TTC549 (cell line): ENCODE data around the gene MYO1F.
"Not testable (repeated sequence)": the region's sequence is repeated elsewhere in the genome, so short reads cannot be mapped to it uniquely, and the experiment has no call there.

ENCODE experiments used
- FAIRE-seq: peaks from 2 replicates; lab custom pipeline; 2012; peaks lifted over from hg19 to GRCh38; lab: Jason Lieb, UNC

MYO1F gene

DNA sequence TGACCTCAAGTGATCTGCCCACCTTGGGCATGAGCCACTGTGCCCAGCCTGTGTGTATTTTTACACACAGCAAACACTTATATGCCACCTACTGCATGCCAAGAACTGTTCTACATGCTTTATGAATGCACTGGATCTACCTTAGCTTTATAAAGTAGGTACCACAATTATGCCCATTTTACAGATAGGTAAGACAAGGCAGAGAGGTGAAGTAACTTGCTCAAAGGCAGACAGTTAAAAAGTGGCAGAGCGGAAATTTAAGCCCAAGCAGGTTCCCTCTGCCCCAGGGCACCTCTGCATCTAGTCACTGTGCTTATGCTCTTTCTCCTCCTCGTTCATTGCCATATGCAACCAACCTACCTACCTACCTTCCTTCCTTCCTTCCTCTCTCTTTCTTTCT lies 22.8 kb upstream of the MYO1F start:
- FAIRE-seq: no peak

DNA sequence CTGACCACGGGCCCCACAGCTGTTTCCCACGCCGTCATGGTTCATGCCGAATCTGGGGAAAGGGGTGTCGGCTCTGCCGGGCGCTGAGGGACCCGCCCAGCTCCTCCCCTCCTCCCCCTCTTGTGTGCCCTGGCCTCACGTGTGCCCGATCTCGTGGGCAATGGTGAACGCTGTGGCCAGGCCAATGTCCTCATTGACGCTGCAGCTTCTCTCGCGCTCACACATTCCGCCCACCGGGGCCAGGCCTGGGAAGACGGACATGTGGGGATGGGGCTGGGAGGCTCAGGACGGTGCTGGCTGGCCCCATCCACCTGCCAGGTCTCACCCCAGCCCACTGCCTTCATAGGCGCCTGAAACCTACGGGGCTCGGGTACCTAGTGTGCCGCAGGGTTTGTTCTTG lies 18.9 kb upstream of the MYO1F start:
- FAIRE-seq: no peak

DNA sequence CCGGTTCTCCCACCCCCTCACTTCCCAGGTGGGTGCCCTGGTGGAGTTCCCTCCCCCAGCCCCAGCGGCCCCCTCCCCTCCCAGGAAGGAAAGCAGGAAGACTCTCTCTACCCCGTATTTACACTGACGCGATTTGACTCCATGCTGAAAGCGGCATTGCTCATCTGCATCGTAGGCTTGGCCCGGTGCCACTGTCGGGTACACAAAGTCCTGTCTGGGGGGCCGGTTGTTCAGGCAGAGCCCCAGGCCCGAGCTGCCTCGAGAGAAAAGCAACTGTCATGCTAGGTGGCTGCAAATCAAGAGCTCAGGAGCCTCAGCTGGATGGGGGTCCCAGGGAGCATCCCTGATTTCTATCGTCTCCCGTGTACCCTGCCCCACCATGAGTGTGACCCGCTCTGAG lies 18.4 kb upstream of the MYO1F start:
- no peak for FAIRE-seq

DNA sequence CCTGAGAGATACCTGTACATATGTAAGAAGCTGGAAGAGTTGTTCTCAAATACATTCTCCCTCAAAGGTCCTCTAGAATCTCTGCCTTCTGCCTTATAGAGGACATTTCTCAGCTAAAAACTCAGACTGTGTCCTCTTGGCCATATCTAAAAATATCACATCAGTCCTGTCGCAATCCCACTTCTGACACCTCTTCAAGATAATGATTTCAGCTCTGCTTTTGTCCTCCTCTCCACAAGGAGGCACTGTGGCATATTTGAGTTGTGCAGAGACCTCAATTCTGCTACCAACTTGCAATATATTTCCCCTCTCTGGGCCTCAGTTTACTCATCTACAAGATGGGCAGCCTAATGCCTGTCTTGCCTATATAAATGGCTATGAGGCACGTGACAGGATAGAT lies 16.7 kb upstream of the MYO1F start:
- no peak for FAIRE-seq

DNA sequence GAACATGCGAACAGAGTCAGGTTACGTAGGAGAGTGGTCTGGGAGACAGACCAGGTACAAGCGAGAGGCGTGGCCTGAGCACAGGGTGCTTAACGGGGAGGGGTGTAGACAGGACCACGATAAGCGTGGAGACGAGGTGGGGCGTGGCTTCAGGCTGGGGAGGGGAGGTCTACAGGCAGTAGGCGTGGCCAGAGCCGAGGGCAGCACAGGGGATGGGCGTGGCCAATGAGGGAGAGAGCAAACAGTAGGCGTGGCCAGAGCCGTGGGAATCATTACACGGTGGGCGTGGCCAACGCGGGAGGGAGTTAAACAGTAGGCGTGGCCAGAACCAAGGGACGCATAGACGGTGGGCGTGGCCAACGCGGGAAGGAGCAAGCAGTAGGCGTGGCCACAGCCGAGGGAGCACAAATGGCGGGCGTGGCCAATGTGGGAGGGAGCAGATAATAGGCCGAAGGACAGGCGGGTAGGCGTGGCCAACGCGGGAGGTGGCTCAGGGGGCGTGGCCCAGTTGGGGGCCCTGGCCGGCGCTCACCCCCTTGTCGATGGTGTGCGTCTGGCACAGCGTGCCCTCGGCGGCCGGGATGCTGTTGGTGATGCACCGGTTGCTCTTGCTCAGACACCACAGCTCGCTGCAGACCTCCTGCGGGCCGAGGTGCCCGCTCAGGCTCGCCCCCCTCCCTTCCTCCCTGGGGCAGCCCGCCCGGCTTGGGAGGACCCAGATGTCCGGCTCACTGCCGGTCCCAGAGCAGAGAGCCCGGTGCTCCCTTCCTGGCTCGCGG lies 15.2 kb upstream of the MYO1F start:
- FAIRE-seq: no peak

DNA sequence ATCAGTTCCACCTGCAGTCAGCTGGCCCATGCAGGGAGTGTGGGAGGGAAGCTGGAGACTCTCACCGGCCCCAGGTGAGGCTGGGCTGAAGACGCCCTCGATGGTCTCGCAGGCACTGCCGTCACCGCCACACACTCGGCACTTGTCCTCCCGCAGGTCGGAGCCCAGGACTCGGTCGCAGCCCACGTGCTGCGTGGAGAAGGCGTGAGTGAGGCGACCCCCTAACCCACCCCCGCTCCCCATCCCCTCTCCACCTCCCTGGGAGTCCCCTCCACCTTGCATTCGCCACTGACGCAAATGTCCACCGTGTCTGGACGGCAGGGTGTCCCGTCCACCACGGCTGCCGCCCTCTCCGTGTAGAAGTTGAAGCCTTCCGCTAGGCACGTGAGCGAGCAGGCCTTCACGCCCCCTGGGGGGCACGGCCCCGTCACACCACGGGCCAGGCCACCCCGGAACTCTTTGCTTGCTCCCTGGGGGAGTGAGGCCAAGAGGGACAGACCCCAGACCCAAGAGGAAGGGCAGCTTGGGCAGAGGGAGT lies 12.0 kb upstream of the MYO1F start:
- no peak for FAIRE-seq

DNA sequence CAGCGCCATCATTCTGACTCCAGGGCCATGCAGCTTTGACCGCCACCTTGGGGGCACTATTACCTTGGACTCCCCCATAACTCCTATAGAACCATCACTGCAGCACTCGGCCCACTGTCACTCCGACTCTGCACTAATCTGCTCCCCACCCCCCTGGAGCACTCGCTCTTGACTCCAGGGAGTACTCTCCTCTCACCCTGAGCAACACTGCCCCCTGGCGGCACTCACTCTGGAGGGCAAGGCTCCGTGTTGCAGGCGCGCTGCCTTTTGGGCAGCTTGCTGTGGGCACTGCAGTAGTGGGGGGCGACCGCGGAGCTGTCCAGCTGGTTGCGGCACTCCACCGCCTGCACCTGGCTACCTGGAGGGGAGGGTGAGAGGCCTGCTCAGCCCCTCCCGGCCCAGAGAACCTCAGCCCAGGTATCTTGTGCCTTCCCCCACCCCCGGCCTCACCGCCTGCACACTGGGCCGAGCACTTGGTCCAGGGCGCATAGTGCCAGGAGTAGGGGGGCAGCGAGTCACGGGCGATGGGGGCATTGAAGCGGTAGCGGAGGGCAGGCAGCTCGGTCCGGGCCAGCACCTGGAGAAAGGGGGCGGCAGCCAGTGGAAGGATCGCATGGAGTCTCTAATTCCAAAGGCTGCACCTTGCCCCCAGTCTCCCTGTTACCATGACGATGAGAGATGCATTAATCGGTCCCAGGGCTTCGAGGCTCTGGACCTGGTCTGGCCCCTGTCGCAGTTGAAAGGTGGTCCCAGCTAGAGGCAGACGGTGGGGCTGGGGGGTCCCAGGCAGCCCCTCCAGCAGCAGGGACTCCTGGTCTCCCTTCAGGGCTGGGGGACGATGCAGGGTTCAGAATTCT lies 8.9 kb upstream of the MYO1F start:
- FAIRE-seq: no peak

DNA sequence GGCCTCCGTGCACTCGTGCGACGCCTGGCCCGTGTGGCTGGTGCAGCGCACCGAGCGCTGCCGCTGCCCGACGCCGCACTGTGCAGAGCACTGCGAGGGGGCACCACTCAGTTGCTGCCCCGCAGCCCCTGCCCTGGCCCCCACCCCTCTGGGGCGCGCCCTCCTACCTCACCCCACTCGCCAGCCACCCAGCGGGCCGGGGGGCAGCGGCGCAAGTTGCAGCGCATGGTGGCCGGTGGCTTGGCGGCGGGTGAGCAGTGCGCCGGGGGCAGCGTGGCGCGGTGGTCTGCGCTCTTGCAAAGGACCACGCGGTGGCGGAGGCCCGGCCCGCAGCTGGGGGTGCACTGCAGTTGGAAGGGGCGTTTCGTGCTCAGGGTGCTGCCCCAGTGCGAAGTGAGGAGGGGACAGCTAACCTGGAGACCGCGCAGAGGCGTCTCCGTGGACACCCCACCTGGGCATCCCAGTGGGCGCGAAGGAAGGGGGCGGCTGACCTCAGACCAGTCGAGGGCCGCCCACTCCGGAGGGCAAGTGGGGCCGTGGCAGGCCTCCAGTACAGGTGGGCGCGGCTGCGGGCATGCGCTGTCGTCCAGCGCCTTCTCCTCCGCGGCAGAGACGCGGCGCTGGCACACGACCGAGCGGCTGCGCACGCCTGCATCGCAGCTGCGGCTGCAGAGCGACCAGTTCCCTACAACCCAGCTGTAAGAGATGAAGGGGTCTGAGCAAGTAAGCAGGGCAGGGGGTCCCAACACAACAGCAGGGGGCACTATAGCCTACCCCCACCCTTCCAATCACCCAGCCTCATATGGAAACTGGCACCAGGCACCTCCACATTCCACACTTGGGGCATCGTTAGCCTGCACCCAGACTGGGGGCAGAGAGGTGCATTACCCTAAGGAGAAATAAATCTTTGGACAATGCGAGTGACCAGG lies 8.0 kb upstream of the MYO1F start:
- FAIRE-seq: no peak

DNA sequence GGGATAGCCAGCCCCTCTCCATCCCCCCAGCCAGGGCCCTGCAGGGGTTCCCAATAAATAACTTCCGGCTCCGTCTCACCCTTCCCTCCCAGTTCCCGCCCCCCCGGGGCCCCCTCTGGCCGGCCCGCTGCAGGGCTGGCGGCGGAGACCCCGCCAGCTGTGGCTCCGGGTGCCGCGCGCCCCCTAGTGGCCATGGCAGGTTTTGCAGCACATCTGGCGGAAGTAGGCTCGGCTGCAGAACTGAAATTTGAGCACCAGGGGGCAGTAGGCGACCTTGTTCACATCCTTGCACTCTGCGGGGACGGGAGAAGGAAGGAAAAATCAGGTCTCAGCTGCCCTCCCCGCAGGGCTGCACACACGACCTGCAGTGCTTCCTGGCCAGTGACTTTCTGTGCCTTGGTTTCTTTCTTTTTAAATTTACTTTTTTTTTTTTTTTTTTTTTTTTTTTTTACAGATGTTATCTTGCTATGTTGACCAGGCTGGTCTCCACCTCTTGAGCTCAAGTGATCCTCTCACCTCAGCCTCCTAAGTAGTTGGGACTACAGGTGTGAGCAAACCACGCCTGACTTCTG lies 3.6 kb upstream of the MYO1F start:
- FAIRE-seq: peak; percentile 62

DNA sequence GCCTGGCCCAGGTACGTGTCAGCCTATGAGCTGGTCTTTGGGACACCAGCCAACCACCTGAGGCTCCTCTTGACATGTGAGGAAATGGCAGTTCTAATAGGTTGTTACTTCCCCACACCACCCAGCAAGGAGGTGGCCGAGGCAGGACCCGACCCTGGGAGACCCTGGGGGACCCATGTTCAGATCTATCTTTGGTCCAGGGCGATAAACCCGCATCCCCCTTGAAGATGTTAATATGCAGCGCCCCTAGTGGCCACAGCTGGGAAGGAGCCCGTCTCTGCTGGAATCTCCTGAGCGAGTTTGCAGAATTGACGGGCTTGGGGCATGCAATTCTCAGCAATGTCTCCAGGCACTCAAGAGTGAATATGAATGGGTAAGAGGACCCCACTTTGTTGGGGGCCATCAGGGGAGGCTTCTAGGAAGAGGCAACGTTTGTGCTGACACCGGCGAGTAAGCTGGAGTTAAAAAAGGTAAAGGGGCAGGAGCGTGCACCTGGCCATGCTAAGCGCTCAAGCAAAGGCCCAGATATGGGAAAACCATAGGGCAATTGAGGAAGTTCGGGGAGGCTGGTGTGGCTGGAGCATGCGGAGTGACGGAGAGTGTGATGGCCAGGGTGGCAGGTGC lies 1.5 kb upstream of the MYO1F start:
- FAIRE-seq: no peak

DNA sequence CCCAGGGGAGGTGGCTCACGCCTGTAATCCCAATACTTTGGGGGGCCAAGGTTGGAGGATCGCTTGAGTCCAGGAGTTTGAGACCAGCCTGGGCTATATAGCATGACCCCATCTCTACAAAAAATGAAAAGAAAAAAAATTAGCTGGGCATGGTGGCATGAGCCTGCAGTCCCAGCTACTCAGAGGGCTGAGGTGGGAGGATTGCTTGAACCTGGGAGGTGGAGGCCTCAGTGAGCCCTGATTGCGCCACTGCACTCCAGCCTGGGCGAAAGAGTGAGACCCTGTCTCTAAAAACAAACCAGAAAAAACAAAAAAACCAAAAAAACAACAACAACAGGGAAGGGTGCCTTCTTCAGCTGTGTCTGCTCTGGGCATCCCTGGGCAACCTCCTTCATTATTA lies 499 bp upstream of the MYO1F start:
- FAIRE-seq: no peak

DNA sequence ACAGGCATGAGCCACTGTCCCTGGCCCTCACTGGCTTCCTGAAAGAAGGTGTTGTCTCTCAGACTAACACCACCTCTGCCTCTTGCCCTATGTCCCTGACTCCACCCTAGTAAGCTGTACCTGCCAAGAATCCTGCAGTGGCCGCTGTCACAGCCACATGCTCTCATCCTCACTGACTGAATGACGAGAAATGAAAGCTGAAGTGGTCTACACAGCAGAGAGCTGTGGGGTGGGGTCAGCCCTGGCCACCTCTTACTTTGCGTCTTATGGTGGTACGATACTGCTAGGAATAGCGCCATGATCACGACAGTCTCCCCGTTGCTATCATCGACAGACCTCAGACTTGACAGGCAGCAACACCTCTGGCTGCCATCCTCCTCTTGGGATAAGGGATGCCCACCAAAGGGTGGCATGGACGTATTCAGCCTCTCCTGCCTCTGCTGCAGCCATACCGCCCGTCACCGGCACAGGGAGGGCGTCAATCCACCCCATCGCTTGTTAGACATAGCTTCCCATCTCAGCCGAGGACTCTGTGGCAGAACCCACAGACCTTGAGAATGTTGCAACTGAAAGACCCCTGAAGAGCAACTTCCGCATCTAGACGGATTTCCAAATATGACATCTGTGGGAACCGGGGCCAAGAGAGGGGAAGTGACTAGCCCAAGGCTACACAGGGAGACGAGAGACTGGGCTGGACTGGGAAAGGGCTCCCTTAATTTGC lies 809 bp downstream of the MYO1F start:
- no peak for FAIRE-seq

DNA sequence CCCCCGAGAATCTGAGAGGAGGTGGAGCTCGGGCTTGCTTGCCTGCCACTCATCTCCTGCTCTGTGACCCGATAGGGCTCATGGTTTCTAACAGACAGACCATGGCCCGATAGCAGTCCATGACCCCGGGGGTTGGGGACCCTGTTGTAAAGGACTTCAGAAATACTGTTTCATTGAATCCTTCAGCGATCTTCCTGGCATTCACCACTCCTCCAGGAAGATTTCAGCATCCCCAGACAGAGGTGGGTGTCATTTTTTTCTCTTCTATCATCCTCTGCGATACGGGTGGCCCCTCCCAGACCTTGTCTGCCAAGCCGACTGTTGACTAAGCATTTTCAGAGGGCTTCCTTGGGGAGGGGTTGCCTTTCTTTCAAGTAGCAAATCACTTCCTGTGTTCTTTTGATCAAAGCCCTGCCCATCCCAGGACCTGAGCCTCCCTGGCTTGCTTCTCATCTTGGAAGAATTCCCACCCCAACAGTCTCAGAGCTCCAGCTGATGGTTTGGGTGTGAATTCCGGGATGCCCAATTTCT lies 1.7 kb downstream of the MYO1F start:
- no peak for FAIRE-seq

DNA sequence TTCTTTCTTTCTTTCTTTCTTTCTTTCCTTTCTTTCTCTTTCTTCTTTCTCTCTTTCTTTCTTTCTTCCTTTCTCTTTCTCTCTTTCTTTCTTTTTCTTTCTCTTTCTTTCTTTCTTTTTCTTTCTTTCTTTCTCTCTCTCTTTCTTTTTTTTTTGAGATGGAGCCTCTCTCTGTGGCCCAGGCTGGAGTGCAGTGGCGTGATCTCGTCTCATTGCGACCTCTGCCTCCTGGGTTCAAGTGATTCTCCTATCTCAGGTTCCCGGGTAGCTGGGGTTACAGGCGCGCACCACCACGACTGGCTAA lies 2.7 kb downstream of the MYO1F start:
- not testable (repeated sequence) for FAIRE-seq

DNA sequence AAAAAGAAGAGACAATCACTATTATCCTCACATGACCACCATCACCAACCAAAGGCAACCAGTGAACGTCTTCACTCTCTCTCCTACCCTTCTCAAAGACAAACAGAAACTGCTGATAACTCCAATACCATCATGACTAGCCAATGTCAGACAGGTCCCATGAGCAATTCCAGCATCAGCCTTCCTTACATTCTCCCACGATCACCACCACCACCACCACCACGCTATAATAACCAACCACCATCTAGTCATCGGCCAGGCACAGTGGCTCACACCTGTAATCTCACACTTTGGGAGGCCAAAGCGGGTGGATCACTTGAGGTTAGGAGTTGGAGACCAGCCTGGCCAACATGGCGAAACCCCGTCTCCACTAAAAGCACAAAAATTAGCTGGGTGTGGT lies 3.9 kb downstream of the MYO1F start:
- no peak for FAIRE-seq

DNA sequence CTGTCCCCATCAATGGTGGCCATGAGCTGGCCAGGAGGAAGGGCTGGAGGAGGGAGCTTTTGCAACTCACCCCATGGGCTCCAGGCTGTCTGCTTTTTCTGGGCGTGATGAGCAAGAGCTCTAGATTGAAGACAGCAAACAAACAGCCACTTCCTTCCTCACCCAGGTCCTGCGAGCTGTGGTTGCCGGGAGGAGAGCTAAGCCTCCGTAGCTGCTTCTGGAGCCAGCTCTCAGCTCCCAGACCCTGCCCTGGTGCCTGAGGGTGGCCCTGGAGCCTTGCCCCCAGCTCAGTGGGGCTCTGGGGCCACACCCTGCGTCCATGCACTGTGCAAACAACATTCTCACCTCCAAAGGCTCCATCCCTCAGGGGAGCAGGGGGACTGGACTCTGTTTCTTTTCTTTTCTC lies 6.2 kb downstream of the MYO1F start:
- no peak for FAIRE-seq

DNA sequence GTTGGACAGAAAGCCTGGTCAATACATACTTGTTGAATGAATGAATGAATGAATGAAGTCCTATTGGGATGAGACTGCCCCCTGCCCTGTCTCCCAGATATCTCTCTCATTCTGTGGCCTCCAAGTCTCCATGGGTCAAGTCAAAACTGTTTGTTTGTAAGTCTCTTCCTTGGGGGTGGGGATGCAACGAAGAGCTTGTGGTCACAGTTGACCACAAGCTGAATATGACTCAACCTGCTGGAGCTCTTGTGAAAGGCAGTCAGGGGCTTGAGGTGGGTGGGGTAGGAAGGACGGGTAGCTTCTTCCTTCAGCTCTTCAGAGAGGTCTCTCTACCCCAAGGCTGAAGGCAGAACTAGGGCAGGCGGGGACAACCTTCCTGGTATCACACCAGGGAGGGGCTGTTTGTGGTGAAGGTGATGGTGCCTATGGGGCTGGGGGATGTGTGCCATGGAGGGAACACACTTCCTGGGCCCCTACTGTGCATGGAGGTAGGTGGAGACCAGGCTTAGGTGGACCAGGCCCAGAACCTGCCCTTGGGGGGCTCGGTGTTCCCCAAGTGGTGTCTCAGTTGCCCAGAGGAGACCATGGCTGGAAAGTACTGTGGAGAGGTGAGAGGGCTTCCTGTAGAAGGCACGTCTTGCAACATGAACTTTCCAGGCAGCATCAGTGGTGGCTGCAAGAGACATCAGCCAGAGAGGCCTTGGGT lies 8.0 kb downstream of the MYO1F start:
- no peak for FAIRE-seq

DNA sequence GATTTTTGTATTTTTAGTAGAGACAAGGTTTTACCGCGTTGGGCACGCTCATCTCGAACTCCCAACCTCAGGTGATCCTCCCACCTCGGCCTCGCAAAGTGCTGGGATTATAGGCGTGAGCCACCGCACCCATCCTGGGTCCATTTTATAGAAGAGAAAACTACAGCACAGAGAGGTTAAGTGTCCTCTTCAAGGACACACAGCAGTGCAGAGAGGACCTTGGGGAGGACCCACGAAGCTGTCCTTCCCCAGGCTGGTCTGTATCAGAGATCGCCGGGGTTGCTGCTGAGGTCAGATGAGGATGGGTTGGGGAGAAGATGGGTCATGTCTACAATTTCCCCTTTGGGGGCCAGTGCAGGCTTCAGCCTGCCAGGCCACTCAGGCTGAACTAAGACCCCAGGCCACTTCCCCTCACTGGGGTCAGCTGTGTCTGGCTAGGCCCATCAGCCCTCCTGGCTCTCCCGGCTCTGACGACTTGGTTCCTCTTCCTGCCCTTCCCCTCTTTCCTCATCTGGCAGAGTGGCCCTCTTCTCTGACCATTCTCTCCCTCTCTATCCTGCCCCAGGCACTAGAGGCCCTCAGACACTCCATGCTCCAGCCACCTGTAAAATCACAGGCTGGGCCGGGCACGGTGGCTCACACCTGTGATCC lies 9.6 kb downstream of the MYO1F start:
- FAIRE-seq: no peak

DNA sequence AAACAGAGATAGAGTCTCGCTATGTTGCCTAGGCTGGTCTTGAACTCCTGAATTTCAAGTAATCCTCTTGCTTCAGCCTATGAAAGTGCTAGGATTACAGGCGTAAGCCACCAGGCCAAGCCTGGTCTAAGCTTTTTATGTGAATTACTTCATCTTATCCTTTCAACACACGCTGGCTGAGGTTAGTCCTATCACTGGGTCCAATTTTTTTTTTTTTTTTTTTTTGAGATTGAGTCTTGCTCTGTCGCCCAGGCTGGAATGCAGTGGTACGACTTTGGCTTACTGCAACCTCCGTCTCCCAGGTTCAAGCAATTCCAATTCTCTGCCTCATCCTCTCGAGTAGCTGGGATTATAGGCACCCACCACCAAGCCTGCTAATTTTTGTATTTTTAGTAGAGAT lies 10.4 kb downstream of the MYO1F start:
- no peak for FAIRE-seq

DNA sequence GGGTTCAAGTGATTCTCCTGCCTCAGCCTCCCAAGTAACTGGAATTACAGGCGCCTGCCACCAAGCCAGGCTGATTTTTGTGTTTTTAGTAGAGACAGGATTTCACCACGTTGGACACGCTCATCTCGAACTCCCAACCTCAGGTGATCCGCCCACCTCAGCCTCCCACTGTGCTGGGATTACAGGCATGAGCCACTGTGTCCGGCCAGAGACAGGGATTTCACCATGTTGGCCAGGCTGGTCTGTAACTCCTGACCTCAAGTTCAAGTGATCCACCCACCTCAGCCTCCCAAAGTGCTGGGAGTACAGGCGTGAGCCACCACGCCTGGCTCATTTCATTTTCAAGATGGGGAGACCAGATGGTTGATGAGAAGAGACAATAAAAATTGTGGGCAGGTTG lies 12.4 kb downstream of the MYO1F start:
- not testable (repeated sequence) for FAIRE-seq
